Thyroid gland (tissue), 4 donors: ENCODE data around the gene TPT1.

Experiments used
- CTCF ChIP-seq, 6 experiments: fragments of 200-600 bp in 3 of 6; fragments of 450-650 bp in 3 of 6; sonication (generic) in 3 of 6; IDR thresholded peaks; one replicate each; pipeline ENCODE4 v1.5.1; 2016 to 2019; ENCODE audit warnings: antibody characterized with exemption in 6 of 6, mild to moderate bottlenecking in 2 of 6, inconsistent platforms in 1 of 6, moderate library complexity in 1 of 6
- POLR2A ChIP-seq, 2 donors: fragments of 450-650 bp; IDR thresholded peaks; one replicate each; pipeline ENCODE4 v1.6.1; 2017; ENCODE audit warnings: antibody characterized with exemption in 2 of 2, mild to moderate bottlenecking in 2 of 2, moderate library complexity in 1 of 2

DNA sequence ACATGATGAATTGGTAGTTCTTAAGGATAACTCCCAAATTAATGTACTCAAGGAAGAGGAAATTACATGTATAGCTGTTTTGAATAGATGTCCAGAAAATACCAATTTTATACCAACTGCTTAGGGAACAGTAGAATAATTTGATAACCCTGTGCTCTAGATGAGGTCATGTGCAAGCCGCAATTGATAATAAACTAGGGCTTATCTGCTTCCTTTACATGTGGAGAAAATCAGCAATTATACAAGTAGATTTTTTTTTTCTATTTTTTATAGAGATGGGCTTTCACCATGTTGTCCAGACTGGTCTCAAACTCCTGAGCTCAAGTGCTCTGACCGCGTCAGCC lies 9.3 kb downstream of the TPT1 start:
- TF ChIP-seq CTCF (IDR thresholded peaks at IDR 0.05) = no peak
- TF ChIP-seq POLR2A (IDR thresholded peaks at IDR 0.05) = no peak
